Ishikawa (cell line): ENCODE results near the gene COP1.

Experiments used
- EGR1 ChIP-seq: IDR thresholded peaks from 2 replicates; pipeline ENCODE4 v1.6.1; 2012
- TAF1 ChIP-seq: IDR thresholded peaks from 2 replicates; pipeline ENCODE4 v1.6.1; 2012; ENCODE audit warnings: low read depth, mild to moderate bottlenecking

DNA sequence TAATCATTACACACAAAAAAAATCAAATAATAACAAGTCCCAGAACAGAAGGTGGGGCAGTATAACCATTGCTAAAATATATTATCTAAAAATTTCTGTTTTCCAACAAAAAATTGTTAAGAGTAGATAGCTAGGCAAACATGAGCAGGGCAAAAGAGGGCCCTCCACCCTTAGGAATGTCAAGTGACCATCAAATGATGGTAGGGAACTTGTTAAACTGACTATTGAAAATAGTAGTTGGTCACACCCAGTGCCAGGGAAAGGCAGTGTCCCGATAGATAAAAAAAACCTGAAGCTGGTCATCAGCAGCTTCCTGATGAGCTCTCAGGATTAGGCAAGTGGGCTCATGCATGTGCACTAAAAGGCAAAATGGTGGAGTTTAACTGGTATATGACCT lies 18.4 kb upstream of the COP1 start:
- TF ChIP-seq EGR1 (no peak), TAF1 (no peak)
